GM23248 (cell line): ENCODE measurements around the gene MRM2. TPM values are rescaled to one million over a fixed set of nuclear protein-coding genes. Genes with fewer than 3 reads are reported as not detected.
A peak's percentile ranks its signal among the peaks of the same experiment; 100 is the strongest.

Experiments used
- DNase-seq: peaks from one replicate; pipeline ENCODE4 v3.0.0-alpha.2; 2015
- H2AFZ ChIP-seq: fragments of 200-600 bp; sonication (generic); 2 replicates; pipeline ENCODE4 v1.6.1; 2016; ENCODE audit warnings: antibody characterized with exemption
- H3F3A ChIP-seq: fragments of 200-600 bp; sonication (generic); 2 replicates; pipeline ENCODE4 v1.6.1; 2016; ENCODE audit warnings: mild to moderate bottlenecking, antibody characterized with exemption, mixed run types; ENCODE audit not compliant: insufficient read depth
- H3K27ac ChIP-seq: fragments of 200-600 bp; sonication (generic); 2 replicates; pipeline ENCODE4 v1.5.1; 2016; ENCODE audit warnings: mild to moderate bottlenecking
- H3K27me3 ChIP-seq: fragments of 200-600 bp; sonication (generic); replicated peaks from 2 replicates; pipeline ENCODE4 v1.6.1; 2016; ENCODE audit warnings: mild to moderate bottlenecking; ENCODE audit not compliant: insufficient read depth
- H3K36me3 ChIP-seq: fragments of 200-600 bp; sonication (generic); 2 replicates; pipeline ENCODE4 v1.6.1; 2016; ENCODE audit warnings: low read depth, mild to moderate bottlenecking
- H3K4me1 ChIP-seq: fragments of 200-600 bp; sonication (generic); 2 replicates; pipeline ENCODE4 v1.6.1; 2016; ENCODE audit warnings: mild to moderate bottlenecking; ENCODE audit not compliant: insufficient read depth
- H3K4me2 ChIP-seq: fragments of 200-600 bp; sonication (generic); one replicate; pipeline ENCODE4 v1.6.1; 2016; ENCODE audit warnings: mild to moderate bottlenecking; ENCODE audit not compliant: unreplicated experiment
- H3K4me3 ChIP-seq: fragments of 200-600 bp; sonication (generic); 2 replicates; pipeline ENCODE4 v1.5.1; 2016; ENCODE audit warnings: mild to moderate bottlenecking
- H3K79me2 ChIP-seq: fragments of 200-600 bp; sonication (generic); 2 replicates; pipeline ENCODE4 v1.6.1; 2016; ENCODE audit warnings: mild to moderate bottlenecking; ENCODE audit not compliant: insufficient read depth
- H3K9ac ChIP-seq: fragments of 200-600 bp; sonication (generic); 2 replicates; pipeline ENCODE4 v1.6.1; 2016; ENCODE audit warnings: mild to moderate bottlenecking
- H3K9me2 ChIP-seq: fragments of 200-600 bp; sonication (generic); 2 replicates; pipeline ENCODE4 v1.6.1; 2016; ENCODE audit warnings: mixed run types, mild to moderate bottlenecking, moderate library complexity; ENCODE audit not compliant: insufficient read depth
- H3K9me3 ChIP-seq: fragments of 200-600 bp; sonication (generic); one replicate; pipeline ENCODE4 v1.6.1; 2017; ENCODE audit warnings: low read depth
- H4K20me1 ChIP-seq: fragments of 200-600 bp; sonication (generic); 2 replicates; pipeline ENCODE4 v1.6.0; 2016; ENCODE audit not compliant: insufficient read depth
- EZH2 ChIP-seq: fragments of 200-600 bp; sonication (generic); IDR thresholded peaks from 2 replicates; pipeline ENCODE4 v1.6.1; 2018; ENCODE audit warnings: antibody characterized with exemption, mild to moderate bottlenecking; ENCODE audit not compliant: insufficient read depth, poor library complexity, severe bottlenecking
- EZH2phosphoT487 ChIP-seq: fragments of 200-600 bp; sonication (generic); IDR thresholded peaks from 2 replicates; pipeline ENCODE4 v1.6.1; 2018; ENCODE audit warnings: antibody characterized with exemption, moderate library complexity, mild to moderate bottlenecking, low read depth; ENCODE audit not compliant: insufficient read depth
- WGBS, 2 experiments: methylation state at CpG; one replicate each; pipeline ENCODE4 v1.1.6; 2015 to 2017; ENCODE audit warnings: low lambda C conversion rate in 2 of 2, low coverage in 1 of 2; ENCODE audit errors: missing lambda C conversion rate in 2 of 2; 5-methylcytosine and 5-hydroxymethylcytosine counted together
- in situ Hi-C: fragments of 300-500 bp; cut with MboI; formaldehyde crosslinking; loops from 2 replicates; pipeline ENCODE4 v1.15.0; 2020
- polyA plus RNA-seq: library from polyadenylated mRNA; unstranded; fragments of >200 nt; fragmentation: Nextera tagmentation; extraction: Ambion mirVana; gene quantifications from 2 replicates; pipeline ENCODE4 v1.2.1, GENCODE V29; 2016
- total RNA-seq: library from RNA; depleted of rRNA; stranded (reverse); fragments of >200 nt; shearing (Covaris generic); gene quantifications from 2 replicates; pipeline ENCODE4 v1.2.3, GENCODE V29; 2014

MRM2 gene
- total and polyA plus RNA-seq, 2 experiments from 2014 or later, result 20.8 to 42.2 TPM

DNA sequence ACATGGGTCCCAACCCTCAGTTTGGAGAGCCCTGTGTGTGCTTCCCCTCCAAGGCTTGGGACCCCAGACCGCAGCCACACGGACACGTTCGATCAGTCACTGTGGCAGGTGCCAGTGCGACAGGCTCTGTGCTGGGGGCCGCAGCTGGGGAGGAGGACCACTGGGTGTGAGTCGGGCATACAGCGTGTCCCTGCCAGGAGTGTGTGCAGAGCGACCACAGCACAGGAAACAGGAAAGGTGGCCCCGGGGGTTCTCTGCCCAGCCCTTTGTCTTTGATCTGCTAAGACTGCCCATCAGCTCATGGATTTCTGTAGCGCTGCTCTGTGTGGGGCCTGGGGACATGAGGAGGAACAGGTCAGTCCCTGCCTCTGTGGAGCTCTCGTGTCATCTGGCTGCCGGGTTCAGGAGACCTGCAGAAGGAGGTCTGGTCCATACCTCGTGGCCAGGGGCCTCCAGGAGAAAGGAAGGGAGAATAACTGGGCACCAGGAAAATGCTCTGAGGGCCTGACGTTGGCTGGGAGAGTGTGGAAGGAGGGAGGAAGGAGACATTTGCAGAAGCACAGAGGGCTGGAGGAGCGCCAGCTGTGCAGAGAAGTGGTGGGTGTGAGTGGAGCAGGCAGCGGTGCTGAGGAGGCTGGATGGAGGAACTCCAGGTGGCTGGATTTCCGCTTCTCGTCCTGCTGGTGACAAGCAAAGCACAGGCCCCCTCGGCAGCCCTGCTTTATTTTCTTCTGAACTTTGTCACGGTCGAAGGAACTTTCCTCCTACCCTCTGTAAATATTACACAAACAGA lies 4.1 kb upstream of the MRM2 start:
- H3K27me3 ChIP-seq, result no peaks in the 10 kb centered on the region
- H3K36me3 ChIP-seq, result no peaks in the 10 kb centered on the region
- H3K9ac ChIP-seq, result no peak overlapping the region
- peaks cover 13% of the 10 kb centered on the region for H3K79me2 ChIP-seq
- H3K4me1 ChIP-seq, result peaks cover 27% of the 10 kb centered on the region
- H3K9me2 ChIP-seq, result no peaks in the 10 kb centered on the region
- in situ Hi-C loops, result loop anchor here (10.0 kb wide), 1 partner anchor 99 kb away; no protein-coding TSS in a partner anchor
- no peaks in the 10 kb centered on the region for H4K20me1 ChIP-seq
- H3K27ac ChIP-seq, result no peak overlapping the region
- peaks cover 25% of the 10 kb centered on the region for H3F3A ChIP-seq
- no peak for DNase-seq
- TF ChIP-seq EZH2 (no peak), EZH2phosphoT487 (no peak)
- no peaks in the 10 kb centered on the region for H3K9me3 ChIP-seq
- H3K4me2 ChIP-seq, result no peak overlapping the region
- H3K4me3 ChIP-seq, result no peak overlapping the region
- 92 to 93% methylated on average over 21 to 22 of the region's 22 CpGs for WGBS, 2 experiments
- no peak overlapping the region for H2AFZ ChIP-seq

GRCh38 chr7:2244404-2244995 lies 2.5 kb upstream of the MRM2 start:
- no peak overlapping the region for H3K4me2 ChIP-seq
- in situ Hi-C loops, result loop anchor here (10.0 kb wide), 1 partner anchor 100 kb away; no protein-coding TSS in a partner anchor

GRCh38 chr7:2243458-2243857 lies 1.5 kb upstream of the MRM2 start:
- peaks cover 5% of the 10 kb centered on the region for H3F3A ChIP-seq
- H3K79me2 ChIP-seq, result peaks cover 29% of the 10 kb centered on the region
- peak overlapping the region; percentile 91 for H3K9ac ChIP-seq
- no peak for TF ChIP-seq EZH2phosphoT487
- TF ChIP-seq EZH2, result no peak
- H3K9me3 ChIP-seq, result no peaks in the 10 kb centered on the region
- H2AFZ ChIP-seq, result peak overlapping the region; percentile 76
- DNase-seq, result peak; percentile 43
- 65 to 71% methylated on average over 12 of the region's 12 CpGs for WGBS, 2 experiments
- peak overlapping the region; percentile 60 for H3K27ac ChIP-seq
- no peaks in the 10 kb centered on the region for H4K20me1 ChIP-seq
- no peaks in the 10 kb centered on the region for H3K9me2 ChIP-seq
- H3K4me3 ChIP-seq, result peak overlapping the region; percentile 79
- peaks cover 13% of the 10 kb centered on the region for H3K4me1 ChIP-seq
- H3K36me3 ChIP-seq, result peaks cover 2% of the 10 kb centered on the region; the same call in 1 of the 2 replicates
- in situ Hi-C loops, result loop anchor here (10.0 kb wide), 1 partner anchor 101 kb away; no protein-coding TSS in a partner anchor
- H3K27me3 ChIP-seq, result no peaks in the 10 kb centered on the region
- no peak overlapping the region for H3K4me2 ChIP-seq

More at GRCh38 chr7:2244404-2244995, 2.5 kb upstream of the MRM2 start:
- WGBS, 2 experiments, result 83 to 84% methylated on average over 24 to 25 of the region's 25 CpGs
- Histone ChIP-seq H3K4me1 (peaks cover 20% of the 10 kb centered on the region), H3F3A (peaks cover 12% of the 10 kb centered on the region), H4K20me1 (no peaks in the 10 kb centered on the region), H2AFZ (no peak overlapping the region), H3K9ac (no peak overlapping the region), H3K27me3 (no peaks in the 10 kb centered on the region), H3K4me3 (no peak overlapping the region), H3K27ac (no peak overlapping the region), H3K79me2 (peaks cover 24% of the 10 kb centered on the region), H3K36me3 (no peaks in the 10 kb centered on the region), H3K9me3 (no peaks in the 10 kb centered on the region), H3K9me2 (no peaks in the 10 kb centered on the region)
- TF ChIP-seq EZH2phosphoT487, result no peak
- TF ChIP-seq EZH2, result no peak
- DNase-seq, result no peak

DNA sequence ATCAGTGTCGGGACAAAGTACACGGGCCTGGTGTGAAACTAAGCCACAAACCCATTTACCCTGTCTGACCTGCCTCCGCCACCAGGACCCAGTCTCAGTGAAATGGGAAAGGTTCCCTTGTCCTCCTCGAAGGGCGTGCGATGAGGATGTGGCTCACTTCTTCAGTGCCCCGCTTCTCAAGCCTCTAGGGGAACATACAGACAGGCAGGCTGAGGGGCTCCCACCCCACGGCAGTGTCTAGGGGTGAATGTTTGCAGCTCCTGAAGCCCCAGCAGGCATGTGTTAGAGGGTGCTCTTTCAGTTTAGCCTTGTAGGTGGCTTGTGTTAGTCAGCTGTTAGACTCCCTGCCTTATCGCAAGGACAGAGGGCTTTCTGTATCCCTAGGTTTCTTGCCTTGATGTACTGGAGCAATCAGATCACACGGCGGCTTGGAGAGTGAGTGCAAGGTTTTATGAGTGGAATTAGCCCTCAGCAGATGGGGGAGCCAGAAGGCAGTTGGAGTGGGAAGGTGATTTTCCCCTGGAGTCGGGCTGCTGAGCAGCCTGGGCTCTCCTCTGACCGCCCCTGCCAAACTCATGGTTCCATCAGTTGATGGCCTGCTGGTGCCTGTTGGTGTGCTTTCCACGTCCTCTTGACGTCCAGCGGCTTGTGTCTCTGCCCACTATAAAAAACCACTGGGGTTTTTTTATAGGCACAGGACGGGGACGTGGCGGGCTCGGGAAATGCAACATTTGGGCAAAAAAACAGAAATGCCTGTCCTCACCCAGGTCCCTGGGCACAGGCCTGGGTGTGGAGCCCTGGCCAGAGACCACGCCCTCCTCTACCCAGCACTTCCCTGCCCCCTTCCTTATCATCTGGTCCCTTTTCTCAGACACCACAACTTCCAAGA lies 780 bp upstream of the MRM2 start:
- H2AFZ ChIP-seq, result peak overlapping the region; percentile 76
- H4K20me1 ChIP-seq, result no peaks in the 10 kb centered on the region
- in situ Hi-C loops, result loop anchor here (10.0 kb wide), 1 partner anchor 102 kb away; no protein-coding TSS in a partner anchor
- H3K27ac ChIP-seq, result peak overlapping the region; percentile 60
- peak overlapping the region; percentile 79 for H3K4me3 ChIP-seq
- peak overlapping the region; percentile 91 for H3K9ac ChIP-seq
- no peaks in the 10 kb centered on the region; the same call in 1 of the 2 replicates for H3F3A ChIP-seq
- peaks cover 7% of the 10 kb centered on the region; the same call in 1 of the 2 replicates for H3K36me3 ChIP-seq
- H3K27me3 ChIP-seq, result no peaks in the 10 kb centered on the region
- H3K4me2 ChIP-seq, result peak overlapping the region; percentile 74
- DNase-seq, result peak; percentile 69
- H3K4me1 ChIP-seq, result peaks cover 7% of the 10 kb centered on the region
- no peaks in the 10 kb centered on the region for H3K9me2 ChIP-seq
- WGBS, 2 experiments, result 3 to 4% methylated on average over 21 of the region's 21 CpGs
- peaks cover 32% of the 10 kb centered on the region for H3K79me2 ChIP-seq
- no peaks in the 10 kb centered on the region for H3K9me3 ChIP-seq
- TF ChIP-seq EZH2phosphoT487 (no peak), EZH2 (no peak)
